Left renal pelvis (tissue), 4 donors: ENCODE measurements around the gene GRB10. TPM values are rescaled to one million over a fixed set of nuclear protein-coding genes. Genes with fewer than 3 reads are reported as not detected.
"Not testable (repeated sequence)": the region's sequence is repeated elsewhere in the genome, so short reads cannot be mapped to it uniquely, and the experiment has no call there.

ENCODE experiments used
- DNase-seq, 4 donors: peaks; one replicate each; pipeline ENCODE4 v3.0.0-alpha.2; 2013; ENCODE audit warnings: low read depth in 4 of 4, low spot score in 3 of 4
- polyA plus RNA-seq, 4 donors: library from polyadenylated mRNA; unstranded; fragments of 120-200 nt; gene quantifications; one replicate each; pipeline ENCODE4 v1.2.1, GENCODE V29; 2013; ENCODE audit not compliant: insufficient read length in 4 of 4

The GRB10 gene
- polyA plus RNA-seq, 4 donors = 13.6 to 43.4 (median 31.6) TPM

- DNase-seq = no peak
These were observed 217.8 kb downstream of the GRB10 start, which contains the start of gene DDC for GRCh38 chr7:50564640-50565558. Gene DDC, minus strand, starts transcription at chr7:50565405. Its CDS starts 21,320 bp downstream, at chr7:50544085.

GRCh38 chr7:50564171-50564570 lies 218.5 kb downstream of the GRB10 start:
- DNase-seq = no peak

- no peak for DNase-seq
These were observed 220.6 kb downstream of the GRB10 start for GRCh38 chr7:50562136-50562535.

GRCh38 chr7:50560865-50561351 lies 221.8 kb downstream of the GRB10 start:
- DNase-seq = no peak

GRCh38 chr7:50559881-50560280 lies 222.8 kb downstream of the GRB10 start:
- DNase-seq = no peak

GRCh38 chr7:50558294-50559053 lies 224.2 kb downstream of the GRB10 start:
- peak in 1 of 4 donors; percentile 21 for DNase-seq

GRCh38 chr7:50557099-50557498 lies 225.6 kb downstream of the GRB10 start:
- DNase-seq = no peak

- no peak for DNase-seq
These were observed 226.3 kb downstream of the GRB10 start for GRCh38 chr7:50556247-50556991.

- no peak for DNase-seq
These were observed 227.0 kb downstream of the GRB10 start for GRCh38 chr7:50555594-50556140.

- no peak for DNase-seq
These were observed 228.0 kb downstream of the GRB10 start for GRCh38 chr7:50554431-50555322.

GRCh38 chr7:50553973-50554372 lies 228.7 kb downstream of the GRB10 start:
- no peak for DNase-seq

GRCh38 chr7:50552921-50553320 lies 229.8 kb downstream of the GRB10 start:
- DNase-seq = peak in 1 of 4 donors; percentile 42

GRCh38 chr7:50552139-50552538 lies 230.6 kb downstream of the GRB10 start:
- DNase-seq = no peak

GRCh38 chr7:50545613-50546012 lies 237.1 kb downstream of the GRB10 start:
- DNase-seq = not testable (repeated sequence)

- no peak for DNase-seq
These were observed 237.7 kb downstream of the GRB10 start for GRCh38 chr7:50544992-50545391.

GRCh38 chr7:50543776-50544442 lies 238.8 kb downstream of the GRB10 start:
- no peak for DNase-seq

GRCh38 chr7:50542132-50542531 lies 240.6 kb downstream of the GRB10 start:
- no peak for DNase-seq

- DNase-seq = no peak
These were observed 241.7 kb downstream of the GRB10 start for GRCh38 chr7:50540785-50541579.
